LNCAP (cell line): ENCODE data around the gene TEX29.

Experiments used
- CTCF ChIP-seq: fragments of 450-650 bp; IDR thresholded peaks from 2 replicates; pipeline ENCODE4 v1.5.1; 2017; ENCODE audit warnings: mild to moderate bottlenecking

TEX29 gene

GRCh38 chr13:111328574-111329410 is 8.3 kb downstream of the TEX29 start:
- no peak for TF ChIP-seq CTCF

DNA sequence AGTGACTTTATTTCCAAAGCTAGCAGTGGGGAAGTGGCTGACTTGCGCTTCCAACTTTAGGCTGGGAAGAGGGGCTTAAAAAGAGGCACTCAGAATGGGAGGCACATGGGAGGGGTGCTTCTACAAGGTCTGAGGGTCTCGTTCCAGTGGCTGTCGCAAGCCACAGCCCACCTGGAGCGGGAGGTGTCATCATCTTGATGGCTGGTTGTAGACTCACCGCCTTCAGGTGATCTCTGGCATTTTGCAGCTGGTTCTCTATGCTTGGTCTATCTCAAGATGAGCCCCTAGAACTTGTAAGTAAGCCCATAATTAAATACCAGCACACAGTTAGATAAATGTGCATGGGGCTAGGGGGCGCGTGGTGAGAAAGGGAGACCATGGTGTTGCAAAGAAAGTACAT is 9.2 kb downstream of the TEX29 start:
- TF ChIP-seq CTCF = no peak

- no peak for TF ChIP-seq CTCF
Observed at GRCh38 chr13:111330066-111330610, 9.7 kb downstream of the TEX29 start.

- no peak for TF ChIP-seq CTCF
Observed at GRCh38 chr13:111335298-111335697, 14.9 kb downstream of the TEX29 start.

DNA sequence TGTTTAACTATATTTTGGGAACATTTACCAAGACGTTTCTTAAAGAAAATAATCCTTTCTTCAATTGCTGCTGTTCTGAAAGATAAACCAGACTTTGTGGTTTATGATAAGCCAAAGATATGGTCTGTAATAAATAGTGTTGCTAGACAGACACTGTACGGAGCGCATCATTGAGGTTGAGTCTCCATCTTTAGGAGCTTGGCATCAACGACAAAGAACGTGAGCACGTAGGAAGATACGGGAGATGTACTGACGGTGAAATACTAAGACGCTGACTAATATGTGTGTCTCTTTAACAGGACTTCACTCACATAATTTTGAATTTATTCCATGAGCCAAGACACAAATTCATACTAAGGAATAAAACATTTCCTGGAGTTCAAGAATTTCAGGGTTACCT is 16.2 kb downstream of the TEX29 start:
- TF ChIP-seq CTCF = no peak

DNA sequence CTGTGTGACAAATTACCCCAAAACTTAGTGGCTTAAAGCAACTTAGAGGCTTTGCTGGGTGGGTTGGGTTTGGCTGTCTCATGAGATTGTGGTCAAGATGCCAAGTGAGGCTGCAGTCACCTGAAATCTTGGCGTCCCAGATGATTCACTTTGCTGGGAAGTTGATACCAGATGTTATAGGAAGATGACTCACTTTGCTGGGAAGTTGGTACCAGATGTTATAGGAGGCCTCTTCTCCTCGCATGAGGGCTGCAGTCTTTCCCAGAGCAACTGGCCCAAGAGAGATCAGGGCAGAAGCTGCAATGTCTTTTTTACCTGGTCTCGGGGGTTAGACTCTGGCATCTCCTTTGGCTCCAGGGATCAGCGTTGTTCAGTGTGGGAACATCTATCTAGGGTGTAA is 16.8 kb downstream of the TEX29 start:
- no peak for TF ChIP-seq CTCF

GRCh38 chr13:111337741-111338140 is 17.3 kb downstream of the TEX29 start:
- no peak for TF ChIP-seq CTCF
